Measurements from ENCODE around the gene CTXN3. TPM values are rescaled to one million over a fixed set of nuclear protein-coding genes. Genes with fewer than 3 reads are reported as not detected.
"Not testable (repeated sequence)": the region's sequence is repeated elsewhere in the genome, so short reads cannot be mapped to it uniquely, and the experiment has no call there.

Gene CTXN3
- total RNA-seq, 2 donors from 2014 or later: not detected

DNA sequence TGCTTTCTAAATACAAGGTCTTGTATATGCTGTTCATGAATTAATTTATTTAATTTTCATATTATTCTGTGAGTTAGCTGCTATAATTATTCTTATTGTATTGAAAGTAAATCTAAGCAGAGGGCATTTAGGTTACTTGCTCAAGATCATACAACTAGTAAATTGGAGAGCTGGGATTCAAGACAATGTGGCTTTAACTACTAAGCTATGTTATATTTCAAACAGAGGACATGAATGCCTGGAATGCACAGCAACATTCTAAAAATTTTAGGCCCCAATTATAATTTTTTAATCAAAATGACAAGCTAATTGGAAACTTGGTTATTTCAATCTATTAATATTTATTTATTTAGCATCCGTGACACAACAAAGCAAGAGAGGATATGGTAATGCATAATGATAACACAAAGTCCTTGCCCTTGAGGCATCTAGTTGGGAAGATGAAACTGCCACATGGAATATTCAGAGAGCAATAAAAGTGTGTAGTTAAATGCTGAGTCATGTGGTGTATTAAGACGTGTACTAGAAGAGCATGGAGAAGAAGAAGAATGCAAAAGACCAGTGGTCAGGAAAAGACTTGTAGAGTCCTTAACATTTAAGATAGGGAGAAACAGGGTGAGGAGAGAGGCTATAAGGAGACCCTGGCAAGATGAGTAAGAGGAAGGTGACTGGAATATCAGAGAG lies 24.4 kb downstream of the CTXN3 start:
- DNase-seq (ENCODE audit: low spot score): no peak
- no peak overlapping the region for H3K4me3 ChIP-seq
- H3K4me1 ChIP-seq (ENCODE audit: control insufficient read depth in 1 of 2, low read depth in 2 of 2): no peaks in the 10 kb centered on the region
- no peaks in the 10 kb centered on the region for H3K27me3 ChIP-seq (replicated peaks; ENCODE audit: insufficient read depth)
- no peak for ATAC-seq (ENCODE audit: insufficient number of reproducible peaks, low FRiP score, low read depth)
- TF ChIP-seq, protein P1, sequence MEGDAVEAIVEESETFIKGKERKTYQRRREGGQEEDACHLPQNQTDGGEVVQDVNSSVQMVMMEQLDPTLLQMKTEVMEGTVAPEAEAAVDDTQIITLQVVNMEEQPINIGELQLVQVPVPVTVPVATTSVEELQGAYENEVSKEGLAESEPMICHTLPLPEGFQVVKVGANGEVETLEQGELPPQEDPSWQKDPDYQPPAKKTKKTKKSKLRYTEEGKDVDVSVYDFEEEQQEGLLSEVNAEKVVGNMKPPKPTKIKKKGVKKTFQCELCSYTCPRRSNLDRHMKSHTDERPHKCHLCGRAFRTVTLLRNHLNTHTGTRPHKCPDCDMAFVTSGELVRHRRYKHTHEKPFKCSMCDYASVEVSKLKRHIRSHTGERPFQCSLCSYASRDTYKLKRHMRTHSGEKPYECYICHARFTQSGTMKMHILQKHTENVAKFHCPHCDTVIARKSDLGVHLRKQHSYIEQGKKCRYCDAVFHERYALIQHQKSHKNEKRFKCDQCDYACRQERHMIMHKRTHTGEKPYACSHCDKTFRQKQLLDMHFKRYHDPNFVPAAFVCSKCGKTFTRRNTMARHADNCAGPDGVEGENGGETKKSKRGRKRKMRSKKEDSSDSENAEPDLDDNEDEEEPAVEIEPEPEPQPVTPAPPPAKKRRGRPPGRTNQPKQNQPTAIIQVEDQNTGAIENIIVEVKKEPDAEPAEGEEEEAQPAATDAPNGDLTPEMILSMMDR (IDR thresholded peaks at IDR 0.05): no peak
- H3K36me3 ChIP-seq: no peaks in the 10 kb centered on the region
- no peaks in the 10 kb centered on the region for H3K9me3 ChIP-seq
- no peak overlapping the region for H3K27ac ChIP-seq

DNA sequence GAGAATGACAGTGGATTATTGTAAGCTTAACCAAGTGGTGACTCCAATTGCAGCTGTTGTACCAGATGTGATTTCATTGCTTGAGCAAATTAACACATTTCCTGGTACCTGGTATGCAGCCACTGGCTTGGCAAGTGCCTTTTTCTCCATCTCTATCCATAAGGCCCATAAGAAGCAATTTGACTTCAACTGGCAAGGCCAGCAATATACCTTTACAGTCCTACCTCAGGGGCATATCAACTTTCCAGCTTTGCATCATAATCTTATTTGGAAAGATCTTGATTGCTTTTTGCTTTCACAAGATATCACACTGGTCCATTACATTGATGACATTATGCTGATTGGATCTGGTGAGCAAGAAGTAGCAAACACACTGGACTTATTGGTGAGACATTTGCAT lies 28.1 kb downstream of the CTXN3 start:
- H3K4me1 ChIP-seq (ENCODE audit: control insufficient read depth in 1 of 2, low read depth in 2 of 2); H3K4me3 ChIP-seq; ATAC-seq (ENCODE audit: insufficient number of reproducible peaks, low FRiP score, low read depth); H3K9me3 ChIP-seq; H3K36me3 ChIP-seq; H3K27me3 ChIP-seq (replicated peaks; ENCODE audit: insufficient read depth); DNase-seq (ENCODE audit: low spot score); H3K27ac ChIP-seq: not testable (repeated sequence)

DNA sequence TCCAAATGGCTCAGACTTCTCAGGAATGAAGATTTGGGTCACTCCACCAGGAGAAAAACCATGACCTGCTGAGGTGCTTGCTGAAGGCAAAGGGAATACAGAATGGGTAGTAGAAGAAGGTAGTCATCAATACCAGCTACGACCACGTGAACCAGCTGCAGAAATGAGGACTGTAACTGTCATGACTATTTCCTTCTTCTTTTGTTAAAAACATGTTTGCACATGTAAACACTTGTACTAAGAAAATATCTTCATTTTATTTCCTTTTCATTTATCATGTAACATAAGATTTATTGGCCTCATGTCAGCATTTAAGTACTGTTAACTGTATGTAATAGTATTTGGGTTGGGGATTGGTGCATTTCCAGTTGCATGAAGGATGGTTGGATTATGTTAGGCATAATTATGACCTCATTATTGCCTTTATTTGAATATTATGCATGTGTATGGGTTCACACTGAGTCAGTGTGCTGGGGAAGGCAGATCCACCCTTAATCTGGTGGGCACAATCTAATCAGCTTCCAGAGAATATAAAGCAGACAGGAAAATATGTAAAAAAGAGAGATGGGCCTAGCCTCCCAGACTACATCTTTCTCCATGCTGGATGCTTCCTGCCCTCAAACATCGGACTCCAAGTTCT lies 30.9 kb downstream of the CTXN3 start:
- H3K9me3 ChIP-seq; H3K27me3 ChIP-seq (replicated peaks; ENCODE audit: insufficient read depth); ATAC-seq (ENCODE audit: insufficient number of reproducible peaks, low FRiP score, low read depth); DNase-seq (ENCODE audit: low spot score); H3K36me3 ChIP-seq; H3K4me3 ChIP-seq; H3K4me1 ChIP-seq (ENCODE audit: control insufficient read depth in 1 of 2, low read depth in 2 of 2); H3K27ac ChIP-seq: not testable (repeated sequence)

DNA sequence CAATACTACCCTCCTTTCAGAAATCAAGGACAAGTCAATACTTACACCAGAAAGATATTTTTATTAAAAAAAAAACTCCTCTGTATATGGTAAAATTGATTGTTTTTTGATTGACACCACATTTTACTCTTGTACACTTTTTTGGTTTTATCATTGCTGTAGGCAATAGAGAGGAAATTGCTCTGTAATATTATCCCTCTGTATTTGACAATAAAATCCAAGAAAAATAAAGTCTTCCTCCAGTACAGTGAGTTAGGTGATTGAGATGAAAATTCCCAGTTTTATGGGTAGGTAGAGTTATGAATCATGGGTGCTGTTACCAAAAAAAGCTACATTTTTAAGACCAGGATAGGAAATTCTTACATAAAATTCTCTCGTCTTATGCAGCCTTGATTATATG lies 31.7 kb downstream of the CTXN3 start:
- no peaks in the 10 kb centered on the region for H3K4me1 ChIP-seq (ENCODE audit: control insufficient read depth in 1 of 2, low read depth in 2 of 2)
- H3K36me3 ChIP-seq: no peaks in the 10 kb centered on the region
- TF ChIP-seq, protein P1 (IDR thresholded peaks at IDR 0.05): no peak
- H3K27me3 ChIP-seq (replicated peaks; ENCODE audit: insufficient read depth): no peaks in the 10 kb centered on the region
- no peaks in the 10 kb centered on the region for H3K9me3 ChIP-seq
- no peak for DNase-seq (ENCODE audit: low spot score)
- no peak for ATAC-seq (ENCODE audit: insufficient number of reproducible peaks, low FRiP score, low read depth)
- no peak overlapping the region for H3K27ac ChIP-seq
- no peak overlapping the region for H3K4me3 ChIP-seq

DNA sequence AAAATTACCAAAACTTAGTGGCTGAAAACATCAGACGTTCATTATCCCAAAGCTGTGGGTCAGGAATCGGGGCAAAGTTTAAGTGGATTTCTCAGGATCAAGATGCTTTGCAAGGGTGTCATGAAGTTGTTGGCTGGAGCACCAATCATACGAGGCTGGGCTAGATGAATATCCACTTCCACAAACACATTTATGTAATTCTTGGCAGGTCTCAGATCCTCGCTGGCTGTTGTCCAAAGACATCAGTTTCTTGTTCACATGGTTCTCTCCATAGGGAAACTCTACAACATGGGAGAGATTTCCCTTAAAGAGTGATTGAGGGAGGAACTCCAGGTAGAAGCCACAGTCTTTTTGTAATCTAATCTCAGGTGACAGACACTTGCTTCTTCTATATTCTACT lies 34.1 kb downstream of the CTXN3 start:
- H3K4me3 ChIP-seq: no peak overlapping the region
- no peaks in the 10 kb centered on the region for H3K9me3 ChIP-seq
- TF ChIP-seq, protein P1 (IDR thresholded peaks at IDR 0.05): no peak
- no peaks in the 10 kb centered on the region for H3K27me3 ChIP-seq (replicated peaks; ENCODE audit: insufficient read depth)
- ATAC-seq (ENCODE audit: insufficient number of reproducible peaks, low FRiP score, low read depth) (no peak), DNase-seq (ENCODE audit: low spot score) (no peak)
- H3K36me3 ChIP-seq: no peaks in the 10 kb centered on the region
- H3K27ac ChIP-seq: no peak overlapping the region
- H3K4me1 ChIP-seq (ENCODE audit: control insufficient read depth in 1 of 2, low read depth in 2 of 2): no peaks in the 10 kb centered on the region

DNA sequence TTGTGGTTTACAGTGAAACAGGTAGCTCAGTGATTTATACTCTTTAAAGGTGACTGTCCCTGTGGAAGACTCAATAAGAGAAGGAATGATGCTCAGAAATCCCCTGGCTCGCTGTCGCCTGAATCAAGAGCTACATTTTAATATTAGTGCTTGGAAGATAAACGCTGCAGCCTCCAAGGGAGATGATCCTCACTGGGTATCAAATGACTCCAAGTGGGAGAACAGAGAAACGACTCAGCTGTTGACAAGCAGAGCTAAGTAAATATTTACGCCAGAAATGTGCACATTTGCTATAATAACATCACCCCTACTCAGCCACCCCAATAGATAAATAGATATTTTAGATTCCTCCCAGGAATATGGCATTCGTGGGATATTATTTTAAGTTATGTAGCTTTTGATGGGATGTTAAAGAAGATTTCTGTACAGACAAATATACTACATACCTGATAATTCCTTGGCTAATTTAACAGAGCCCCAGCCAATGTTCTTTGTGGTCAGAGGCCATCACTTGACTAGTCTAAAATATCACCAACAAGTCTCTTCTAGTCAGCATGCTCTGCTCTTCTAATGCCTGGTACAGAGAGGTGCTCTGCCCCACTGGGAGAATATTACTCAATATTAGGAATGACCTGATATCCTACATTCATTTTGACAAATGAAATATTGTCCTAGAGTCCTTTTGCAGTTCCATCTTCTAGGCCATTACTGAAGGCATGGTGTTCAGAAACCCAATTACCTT lies 36.0 kb downstream of the CTXN3 start:
- no peak overlapping the region for H3K27ac ChIP-seq
- ATAC-seq (ENCODE audit: insufficient number of reproducible peaks, low FRiP score, low read depth): no peak
- TF ChIP-seq, protein P1 (IDR thresholded peaks at IDR 0.05): no peak

More for the DNA sequence above, 36.0 kb downstream of the CTXN3 start:
- no peak for DNase-seq (ENCODE audit: low spot score)
- Histone ChIP-seq H3K9me3 (no peaks in the 10 kb centered on the region), H3K36me3 (no peaks in the 10 kb centered on the region), H3K4me1 (ENCODE audit: control insufficient read depth in 1 of 2, low read depth in 2 of 2) (no peaks in the 10 kb centered on the region), H3K4me3 (no peak overlapping the region), H3K27me3 (replicated peaks; ENCODE audit: insufficient read depth) (no peaks in the 10 kb centered on the region)

All from thoracic aorta (tissue), 2 donors.